SK-N-MC (cell line): Measurements from ENCODE around the gene UAP1L1.

Experiments used
- DNase-seq: peaks from one replicate; pipeline ENCODE4 v3.0.0-alpha.2; 2011; ENCODE audit warnings: low read depth, low spot score
- H3K27ac ChIP-seq: fragments of 200-600 bp; sonication (generic); 2 replicates; pipeline ENCODE4 v1.5.1; 2016; ENCODE audit warnings: mixed run types
- H3K36me3 ChIP-seq: fragments of 200-600 bp; sonication (generic); 2 replicates; pipeline ENCODE4 v1.6.1; 2017; ENCODE audit warnings: antibody characterized with exemption, low read length, mixed read lengths; ENCODE audit not compliant: insufficient read depth
- H3K4me3 ChIP-seq: fragments of 200-600 bp; sonication (generic); 2 replicates; pipeline ENCODE4 v1.5.1; 2016
- H3K9ac ChIP-seq: fragments of 200-600 bp; sonication (generic); 2 replicates; pipeline ENCODE4 v1.8.0; 2017; ENCODE audit warnings: mixed run types, mixed read lengths; ENCODE audit not compliant: insufficient read length
- H3K9me3 ChIP-seq: fragments of 200-600 bp; sonication (generic); 2 replicates; pipeline ENCODE4 v1.6.1; 2017; ENCODE audit warnings: low read depth, mild to moderate bottlenecking, antibody characterized with exemption, low read length, moderate library complexity, mixed read lengths
- EZH2 ChIP-seq: fragments of 200-600 bp; sonication (generic); IDR thresholded peaks from one replicate; pipeline ENCODE4 v1.6.1; 2017; ENCODE audit warnings: antibody characterized with exemption
- FOXP2 ChIP-seq: optimal IDR thresholded peaks from 2 replicates; pipeline ENCODE3; 2011; ENCODE audit warnings: mild to moderate bottlenecking, moderate library complexity; ENCODE audit not compliant: insufficient read depth; ENCODE audit errors: extremely low read length, control extremely low read depth
- POLR2AphosphoS5 ChIP-seq: IDR thresholded peaks from 2 replicates; pipeline ENCODE4 v1.6.1; 2012; ENCODE audit warnings: mild to moderate bottlenecking, low read depth, low read length, borderline replicate concordance

UAP1L1 gene

DNA sequence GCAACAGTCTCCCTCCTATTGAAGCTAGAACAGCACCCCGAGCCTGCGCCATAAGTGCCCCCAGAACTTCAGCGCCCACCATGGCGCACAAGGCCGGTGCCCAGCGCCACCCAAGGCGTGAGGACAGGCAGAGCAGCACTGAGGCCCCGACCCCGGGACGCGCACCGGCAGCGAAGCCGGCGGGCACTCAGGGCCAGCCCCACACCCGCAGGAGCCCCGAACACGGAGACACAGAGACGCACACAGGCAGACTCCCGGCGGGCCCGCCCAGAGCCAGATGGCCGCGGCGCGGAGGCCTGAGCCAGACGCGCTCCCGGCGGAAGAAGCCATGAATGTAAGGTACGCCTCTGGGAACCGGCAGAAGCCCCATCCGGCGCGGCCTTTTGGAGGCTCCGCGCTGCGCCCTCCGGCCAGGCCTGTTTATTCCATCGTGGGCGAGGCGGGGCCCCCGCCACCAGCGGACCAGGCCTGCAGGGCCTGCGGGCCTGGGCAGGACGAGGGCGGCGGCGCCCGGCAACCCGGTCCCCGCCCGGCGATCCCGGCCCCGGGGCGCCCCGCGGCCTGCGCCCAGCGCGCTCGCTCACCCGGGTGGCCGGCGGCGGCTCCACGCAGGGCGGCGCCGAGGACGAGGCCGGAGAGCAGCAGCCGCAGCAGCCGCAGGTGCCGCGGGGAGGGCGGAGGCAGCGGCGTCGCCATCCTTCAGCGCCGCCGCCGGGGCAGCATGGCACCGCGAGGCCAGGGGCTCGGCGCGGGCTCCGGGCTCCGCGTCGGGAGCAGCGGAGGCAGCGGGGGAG is 31.8 kb upstream of the UAP1L1 start:
- TF ChIP-seq EZH2: no peak
- TF ChIP-seq POLR2AphosphoS5: no peak
- no peak for TF ChIP-seq FOXP2
- no peaks in the 10 kb centered on the region for H3K9me3 ChIP-seq
- no peaks in the 10 kb centered on the region for H3K36me3 ChIP-seq
- no peak overlapping the region for H3K27ac ChIP-seq
- peak overlapping the region; percentile 92 for H3K4me3 ChIP-seq
- DNase-seq: no peak
- H3K9ac ChIP-seq: peak overlapping the region; percentile 59

DNA sequence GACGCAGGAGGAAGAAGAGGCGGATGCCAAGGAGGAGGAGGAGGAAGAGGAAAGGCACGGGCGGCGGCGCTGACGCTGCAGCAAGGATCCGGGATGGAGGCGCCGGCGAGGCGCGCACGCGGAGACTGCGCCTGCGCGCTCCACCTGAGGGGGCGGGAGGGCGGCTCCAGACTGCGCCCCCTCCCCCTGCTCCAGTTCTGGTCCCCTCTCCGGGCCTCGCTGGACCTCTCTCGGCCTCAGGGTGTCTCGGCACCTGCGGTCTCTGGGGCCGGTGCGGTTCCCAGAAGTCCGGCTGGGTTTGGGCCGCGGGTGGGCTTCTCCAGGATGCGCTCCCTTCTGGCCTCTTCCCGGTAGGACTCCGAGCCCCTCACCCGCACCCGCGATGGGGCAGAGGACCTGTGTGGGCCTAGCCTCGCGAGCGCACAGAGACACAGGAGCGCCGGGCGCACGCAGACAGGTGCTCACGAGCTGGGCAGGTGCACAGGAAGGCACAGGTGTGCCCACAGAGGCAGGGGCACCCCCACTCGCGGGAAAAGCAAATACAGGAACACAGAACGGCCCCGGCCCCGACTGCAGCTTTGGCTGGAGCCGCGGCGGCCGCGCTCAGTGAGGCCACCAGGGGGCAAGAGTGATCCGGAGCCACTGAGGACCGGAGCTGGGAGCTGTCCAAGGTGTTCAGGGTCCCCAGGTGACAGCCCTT is 31.1 kb upstream of the UAP1L1 start, which contains the start of gene NPDC1:
TSS of gene NPDC1 (minus strand) at position 90 of the 700 bp plus-strand sequence. CDS start 188 bp downstream, outside the sequence.
- Histone ChIP-seq H3K9ac (peak within 1 kb of the TSS; percentile 59), H3K36me3 (no peaks in the 10 kb centered on the region), H3K4me3 (peak within 1 kb of the TSS; percentile 92), H3K9me3 (no peaks in the 10 kb centered on the region), H3K27ac (no peak within 1 kb of the TSS)
- TF ChIP-seq POLR2AphosphoS5 (peak; percentile 62; the same call in 1 of the 2 replicates), EZH2 (no peak)
- no peak for DNase-seq

GRCh38 chr9:137048655-137049543 is 28.4 kb upstream of the UAP1L1 start:
- DNase-seq: no peak
- H3K27ac ChIP-seq: no peak overlapping the region
- TF ChIP-seq POLR2AphosphoS5: no peak
- no peak for TF ChIP-seq EZH2
- TF ChIP-seq FOXP2: no peak

DNA sequence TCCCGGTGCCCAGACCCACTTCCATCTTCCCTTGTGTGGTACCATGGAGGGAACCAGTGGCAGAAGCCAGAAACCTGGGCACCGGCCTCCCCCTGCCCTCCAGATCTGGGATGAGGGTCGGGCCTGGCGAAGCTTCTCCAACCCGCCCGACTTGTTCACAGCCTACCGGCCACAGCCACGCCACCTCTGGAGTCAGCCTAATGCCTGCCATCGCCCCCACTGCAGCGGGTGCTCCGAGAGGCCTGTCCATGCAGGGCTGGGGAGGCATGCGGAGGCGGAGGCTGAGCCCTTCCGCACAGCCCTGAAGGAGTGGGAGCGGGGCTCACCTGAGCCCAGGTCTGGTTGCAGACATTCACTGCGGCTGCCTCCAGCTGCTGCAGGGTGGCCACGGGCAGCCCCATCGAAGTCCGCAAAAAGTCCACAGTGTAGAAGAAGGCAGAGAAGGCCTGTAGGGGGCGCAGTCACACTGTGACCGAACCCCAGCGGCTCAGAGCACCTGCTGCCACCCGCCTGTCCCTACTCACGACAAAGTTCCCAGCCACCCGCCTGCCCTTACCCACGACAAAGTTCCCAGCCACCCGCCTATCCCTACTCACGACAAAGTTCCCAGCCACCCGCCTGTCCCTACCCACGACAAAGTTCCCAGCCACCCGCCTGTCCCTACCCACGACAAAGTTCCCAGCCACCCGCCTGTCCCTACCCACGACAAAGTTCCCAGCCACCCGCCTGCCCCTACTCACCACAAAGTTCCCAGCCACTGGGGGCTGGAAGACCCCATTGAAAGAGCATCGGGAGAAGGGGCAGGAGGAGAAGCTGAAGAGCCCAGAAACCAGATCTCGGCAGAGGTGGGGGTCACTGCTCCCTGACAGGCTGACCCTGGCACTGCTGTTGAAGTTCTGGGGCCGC is 27.5 kb upstream of the UAP1L1 start:
- Histone ChIP-seq H3K9ac (no peak overlapping the region), H3K27ac (no peak overlapping the region), H3K4me3 (no peak overlapping the region), H3K36me3 (no peaks in the 10 kb centered on the region), H3K9me3 (no peaks in the 10 kb centered on the region)
- no peak for DNase-seq
- TF ChIP-seq FOXP2 (no peak), EZH2 (no peak), POLR2AphosphoS5 (no peak)

More at GRCh38 chr9:137048655-137049543, 28.4 kb upstream of the UAP1L1 start:
- no peaks in the 10 kb centered on the region for H3K36me3 ChIP-seq
- no peak overlapping the region for H3K9ac ChIP-seq
- no peaks in the 10 kb centered on the region for H3K9me3 ChIP-seq
- no peak overlapping the region; the same call in 1 of the 2 replicates for H3K4me3 ChIP-seq

DNA sequence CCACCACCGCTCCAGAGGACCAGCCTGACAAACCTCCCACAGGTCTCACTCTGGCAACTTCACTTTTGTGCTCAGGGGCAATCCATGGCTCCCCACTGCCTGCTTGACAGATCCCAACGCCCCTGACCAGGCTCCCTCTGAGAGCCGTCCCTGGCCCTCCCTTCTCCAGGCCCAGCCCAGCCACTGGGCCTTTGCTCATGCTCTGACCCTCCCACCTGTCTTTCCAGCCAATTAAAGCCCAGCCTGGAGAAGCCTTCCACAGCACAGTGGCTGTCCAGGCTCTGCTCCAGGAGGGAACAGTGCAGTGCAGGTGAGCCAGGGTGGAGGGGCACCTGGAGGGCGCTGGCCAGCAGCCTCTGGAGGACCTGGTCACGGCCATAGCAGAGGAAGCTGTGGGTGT is 26.7 kb upstream of the UAP1L1 start:
- H3K9me3 ChIP-seq: no peaks in the 10 kb centered on the region
- no peak for DNase-seq
- no peak overlapping the region for H3K27ac ChIP-seq
- no peak overlapping the region for H3K4me3 ChIP-seq
- H3K9ac ChIP-seq: no peak overlapping the region
- no peaks in the 10 kb centered on the region for H3K36me3 ChIP-seq
- TF ChIP-seq FOXP2 (no peak), POLR2AphosphoS5 (no peak), EZH2 (no peak)

DNA sequence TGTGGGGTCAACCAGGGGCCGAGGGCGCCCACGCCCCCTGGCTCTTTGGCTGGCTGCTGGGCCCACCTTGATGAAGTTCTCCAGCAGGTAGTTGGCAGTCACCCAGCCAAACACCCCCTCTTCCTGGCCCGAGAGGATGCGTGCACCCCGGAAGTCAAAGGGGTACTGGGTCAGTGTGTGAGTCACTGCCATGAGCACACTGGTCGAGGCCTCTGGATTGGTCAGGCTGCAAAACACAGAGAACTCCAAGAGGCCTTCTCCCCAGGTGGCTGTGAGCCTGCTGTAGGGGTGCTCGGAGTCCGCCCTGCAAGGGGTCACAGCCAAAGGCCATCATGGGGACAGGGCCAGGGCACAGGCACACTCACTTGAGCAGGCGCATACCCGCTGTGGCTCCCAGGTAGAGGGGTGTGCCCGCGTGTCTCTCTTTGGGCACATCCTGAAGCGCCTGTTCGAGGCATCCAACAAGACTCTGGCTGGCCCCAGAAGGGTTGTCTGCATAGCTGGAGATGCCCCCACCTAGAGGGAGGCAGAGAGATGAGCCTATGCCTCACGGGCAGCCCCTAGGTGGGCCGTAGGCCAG is 26.1 kb upstream of the UAP1L1 start:
- H3K9me3 ChIP-seq: no peaks in the 10 kb centered on the region
- no peak overlapping the region for H3K4me3 ChIP-seq
- no peaks in the 10 kb centered on the region for H3K36me3 ChIP-seq
- H3K9ac ChIP-seq: no peak overlapping the region
- TF ChIP-seq EZH2: no peak
- no peak for TF ChIP-seq FOXP2
- TF ChIP-seq POLR2AphosphoS5: no peak
- no peak for DNase-seq
- no peak overlapping the region for H3K27ac ChIP-seq

GRCh38 chr9:137052293-137052692 is 25.0 kb upstream of the UAP1L1 start:
- H3K9ac ChIP-seq: no peak overlapping the region
- TF ChIP-seq POLR2AphosphoS5 (no peak), EZH2 (no peak), FOXP2 (no peak)
- DNase-seq: no peak
- no peak overlapping the region for H3K27ac ChIP-seq
- H3K36me3 ChIP-seq: no peaks in the 10 kb centered on the region
- H3K4me3 ChIP-seq: no peak overlapping the region
- no peaks in the 10 kb centered on the region for H3K9me3 ChIP-seq
